ENCODE data around the gene USP6.
A peak's percentile ranks its signal among the peaks of the same experiment; 100 is the strongest.
"Not testable (repeated sequence)": the region's sequence is repeated elsewhere in the genome, so short reads cannot be mapped to it uniquely, and the experiment has no call there.

The USP6 gene

DNA sequence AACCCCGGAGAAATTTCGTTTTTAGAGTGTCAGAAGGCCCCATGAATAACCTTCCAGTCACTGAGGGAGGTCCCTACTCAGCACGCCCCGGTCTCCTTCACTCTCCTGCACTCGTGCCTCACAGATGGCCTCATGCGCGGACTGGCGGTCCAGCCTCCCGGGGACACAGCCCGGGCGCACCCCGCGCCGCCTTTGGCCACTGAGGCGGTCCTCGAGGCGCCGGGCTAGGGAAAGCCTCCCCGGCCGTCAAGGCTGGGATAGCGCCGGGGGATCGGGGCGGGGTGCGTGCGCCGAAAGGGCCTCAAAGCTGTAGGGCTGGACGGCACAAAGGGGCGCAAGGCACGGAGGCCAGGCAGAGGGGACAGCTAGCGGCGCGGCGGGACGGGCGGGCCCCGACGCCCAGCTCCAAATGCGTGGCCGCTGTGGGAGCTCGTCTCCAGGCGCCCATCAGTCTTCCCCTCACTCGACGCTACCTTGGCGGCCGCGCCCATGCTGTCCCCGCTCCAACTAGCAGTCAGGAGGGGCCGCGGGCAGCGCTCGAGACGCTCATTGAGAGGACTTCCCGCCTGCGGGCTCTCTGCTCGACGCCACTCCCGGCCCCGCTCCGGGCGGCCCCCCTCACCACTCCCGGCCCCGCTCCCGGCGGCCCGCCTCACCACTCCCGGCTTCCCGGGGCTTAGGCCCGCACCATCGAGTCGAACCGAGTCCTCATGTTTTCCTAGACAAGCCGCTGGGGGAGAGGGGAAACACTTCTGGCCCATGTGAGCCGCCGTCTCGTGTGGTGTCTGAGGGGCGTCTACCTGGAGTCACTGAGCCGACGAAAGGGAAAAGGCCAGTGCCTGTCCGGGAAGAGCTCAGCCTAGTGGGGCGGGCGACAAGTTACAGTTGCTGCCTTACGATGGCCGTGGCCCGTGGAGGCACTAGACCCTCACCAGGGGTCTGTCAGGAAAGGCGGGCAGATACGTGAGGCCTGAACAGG, at the start of gene USP6:
USP6 (plus strand) TSS at position 360 of the 979 bp plus-strand sequence. CDS start 14,336 bp downstream, outside the sequence.
- DNase-seq: no peak

- DNase-seq: no peak
Measured at GRCh38 chr17:5068236-5068635, 47.6 kb upstream of the USP6 start.

- no peak for DNase-seq
Measured at GRCh38 chr17:5069724-5070123, 46.1 kb upstream of the USP6 start.

GRCh38 chr17:5075472-5075871, 40.4 kb upstream of the USP6 start:
- DNase-seq: not testable (repeated sequence)

DNA sequence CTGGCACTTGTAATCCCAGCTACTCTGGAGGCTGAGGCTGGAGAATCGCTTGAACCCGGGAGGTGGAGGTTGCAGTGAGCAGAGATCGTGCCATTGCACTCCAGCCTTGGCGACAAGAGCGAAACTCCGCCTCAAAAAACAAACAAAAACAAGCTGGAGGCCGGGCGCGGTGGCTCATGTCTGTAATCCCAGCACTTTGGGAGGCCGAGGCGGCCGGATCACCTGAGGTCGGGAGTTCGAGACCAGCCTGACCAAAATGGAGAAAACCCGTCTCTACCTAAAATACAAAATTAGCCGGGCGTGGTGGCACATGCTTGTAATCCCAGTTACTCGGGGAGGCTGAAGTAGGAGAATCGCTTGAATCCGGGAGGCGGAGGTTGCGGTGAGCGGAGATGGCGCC, 38.6 kb upstream of the USP6 start:
- DNase-seq: not testable (repeated sequence)

DNA sequence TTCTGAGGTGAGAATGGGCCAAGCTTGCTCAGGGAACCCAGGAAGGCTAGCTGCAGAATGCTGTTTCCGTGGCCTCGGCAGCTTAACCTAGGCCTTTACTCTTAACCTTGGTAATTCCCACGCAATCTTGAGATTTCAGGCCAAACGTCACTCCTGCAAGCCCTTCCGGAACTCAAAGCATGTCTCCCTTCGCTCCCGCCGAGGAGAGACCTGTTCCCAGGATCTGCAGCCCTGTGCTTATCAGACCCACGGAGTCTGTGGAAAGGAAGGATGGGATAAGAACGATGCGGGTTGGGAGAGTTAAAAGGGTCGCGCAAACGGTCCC, 38.1 kb upstream of the USP6 start:
- DNase-seq: no peak

GRCh38 chr17:5078106-5079028, 37.5 kb upstream of the USP6 start, which contains the start of gene ZFP3:
Gene ZFP3, plus strand, starts transcription at chr17:5078467. Its CDS starts 13,038 bp downstream, at chr17:5091505.
- DNase-seq: peak; percentile 79

DNA sequence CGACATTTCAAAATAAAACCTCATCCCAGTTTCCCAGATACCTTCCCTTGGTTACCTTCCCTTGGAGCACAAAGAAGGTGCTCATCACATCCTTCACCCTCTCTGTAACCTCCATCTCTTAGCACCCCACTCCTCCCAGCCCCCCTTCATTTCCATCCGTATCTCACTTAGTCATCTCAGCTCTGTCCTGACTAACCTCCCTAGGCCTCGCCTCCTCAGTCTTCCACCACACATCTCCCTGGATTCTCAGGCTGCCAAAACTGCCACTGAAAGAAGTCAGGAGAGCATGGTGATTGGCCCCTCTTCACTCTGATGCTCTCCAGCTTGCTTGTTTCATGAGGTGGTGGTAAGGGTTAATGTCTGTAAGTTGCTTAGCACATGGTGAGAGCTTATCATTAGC, 35.2 kb upstream of the USP6 start:
- no peak for DNase-seq

- no peak for DNase-seq
Measured at GRCh38 chr17:5092218-5093010, 23.4 kb upstream of the USP6 start.

- no peak for DNase-seq
Measured at GRCh38 chr17:5096731-5097100, 19.1 kb upstream of the USP6 start.

- DNase-seq: no peak
Measured at GRCh38 chr17:5097101-5097834, 18.6 kb upstream of the USP6 start.

DNA sequence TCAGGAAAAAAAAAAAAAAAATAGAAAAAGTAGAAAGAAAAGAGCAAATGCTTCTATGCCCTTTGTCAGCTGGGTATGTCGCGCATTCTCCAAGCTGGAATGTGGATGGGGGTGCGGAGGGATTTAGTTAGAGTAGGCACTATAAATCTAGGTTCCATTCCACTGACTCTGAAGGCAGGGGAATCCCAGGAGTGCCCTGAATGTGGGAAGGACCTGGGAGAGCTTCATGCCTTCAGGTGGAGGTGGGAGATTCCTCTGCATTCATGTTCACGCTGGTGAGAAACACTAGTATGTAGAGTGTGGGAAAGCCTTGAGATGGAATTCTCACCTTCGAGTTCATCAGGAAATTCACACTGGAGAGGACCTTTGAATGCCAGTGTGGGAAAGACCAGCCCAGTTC, 16.6 kb upstream of the USP6 start:
- DNase-seq: no peak

GRCh38 chr17:5100832-5101231, 15.0 kb upstream of the USP6 start:
- DNase-seq: no peak

DNA sequence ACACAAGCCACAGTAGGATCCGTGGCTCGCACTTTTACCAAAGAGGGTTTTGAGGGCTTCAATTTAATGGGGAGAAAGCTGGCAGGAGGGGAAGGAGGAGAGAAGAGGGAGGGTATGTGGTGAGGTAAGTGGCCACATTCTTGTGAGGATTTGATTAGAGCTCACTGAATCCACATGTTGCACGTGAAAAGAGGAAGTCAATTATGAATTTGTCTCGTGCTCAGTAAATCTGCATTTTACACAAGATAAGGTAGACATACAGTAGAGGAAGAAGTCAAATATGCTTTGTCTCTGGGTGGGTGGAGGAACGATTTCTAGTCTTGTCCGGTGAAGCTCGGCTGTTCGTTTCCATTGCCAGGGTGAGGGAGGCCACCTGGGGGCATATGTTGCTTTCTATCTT, 5.0 kb upstream of the USP6 start:
- peak; percentile 16 for DNase-seq

- peak; percentile 98 for DNase-seq
Measured at GRCh38 chr17:5111402-5112204, 4.2 kb upstream of the USP6 start, which contains the start of gene ZNF232. Gene ZNF232, minus strand, starts transcription at chr17:5111878. Its CDS starts 56 bp downstream, at chr17:5111822.

DNA sequence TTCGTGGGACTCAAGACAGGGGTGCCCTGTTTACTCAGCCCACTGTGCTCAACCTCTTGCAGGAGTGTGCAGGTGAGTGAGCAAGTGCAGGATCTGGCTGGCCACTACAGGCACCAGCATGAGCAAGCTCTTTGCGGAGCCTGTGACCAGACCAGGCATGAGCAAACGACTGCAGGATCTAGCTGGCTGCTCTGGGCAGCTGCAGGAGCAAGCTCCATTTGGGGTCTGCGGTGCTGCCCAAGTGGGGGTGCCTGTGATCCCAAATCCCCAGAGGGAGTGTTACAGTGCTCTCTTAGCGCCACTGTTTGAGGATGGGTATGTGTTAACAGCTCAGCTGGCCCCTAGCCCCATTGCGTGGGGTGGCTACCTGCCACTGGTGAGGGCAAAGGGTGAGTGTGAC, 2.4 kb downstream of the USP6 start:
- no peak for DNase-seq

- DNase-seq: no peak
Measured at GRCh38 chr17:5120036-5120435, 4.2 kb downstream of the USP6 start.

DNA sequence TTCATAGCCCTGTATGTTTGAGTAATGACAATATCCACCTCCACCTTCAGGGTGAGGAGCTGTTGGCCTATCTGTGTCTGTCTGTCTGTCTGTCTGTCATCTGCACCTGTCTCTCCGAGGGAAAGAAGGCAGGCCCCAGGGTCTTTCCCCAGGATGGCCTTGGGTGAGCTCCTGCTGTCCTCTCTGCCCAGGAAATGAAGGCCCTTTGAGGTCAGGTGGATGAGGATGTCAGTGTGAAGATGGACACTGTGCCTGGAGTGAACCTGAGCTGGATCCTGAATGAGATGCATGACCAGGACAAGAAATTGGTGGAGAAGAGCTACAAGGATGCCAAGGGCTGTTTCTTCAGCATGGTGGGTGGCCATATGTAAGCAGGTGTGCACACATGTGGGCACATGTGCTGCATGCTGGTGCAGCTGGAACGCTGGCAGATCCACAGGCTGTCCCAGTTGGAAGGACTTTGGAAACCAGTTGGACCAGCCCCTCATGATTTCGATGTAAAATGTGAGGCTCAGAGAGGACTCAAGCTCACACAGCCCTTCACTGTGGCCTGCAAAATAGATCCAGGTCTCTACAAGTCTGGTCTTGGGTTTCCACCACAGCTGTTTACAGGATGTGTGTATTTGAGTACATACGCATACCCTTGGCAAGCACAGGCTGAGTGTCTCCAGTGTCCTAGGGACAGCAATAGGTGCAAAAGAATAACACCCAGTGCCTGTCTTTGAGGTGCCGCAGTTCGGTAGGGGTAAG, 4.8 kb downstream of the USP6 start:
- DNase-seq: not testable (repeated sequence)

- no peak for DNase-seq
Measured at GRCh38 chr17:5121186-5121841, 5.5 kb downstream of the USP6 start.

DNA sequence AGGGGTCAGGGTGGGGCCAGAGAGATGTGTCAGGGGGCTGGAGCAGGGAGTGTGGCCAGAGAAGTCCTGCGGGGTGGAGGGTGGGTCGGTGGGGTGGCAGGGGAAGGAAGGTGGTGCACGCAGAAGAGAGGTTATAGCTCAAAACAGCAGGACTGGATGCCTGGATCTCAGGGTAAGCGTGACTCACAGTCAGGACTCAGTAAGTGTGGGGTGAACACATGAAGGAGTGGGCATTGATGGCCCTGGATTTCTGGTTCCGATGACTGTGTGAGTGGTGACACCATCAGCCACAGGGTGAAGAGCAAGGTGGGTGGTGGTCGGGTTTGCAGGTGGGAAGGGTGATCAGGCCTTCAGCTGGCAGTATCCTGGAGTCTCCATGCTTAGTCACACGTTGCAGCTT, 6.2 kb downstream of the USP6 start:
- not testable (repeated sequence) for DNase-seq

All from suppressor macrophage treated with lipopolysaccharide for 4 hours (primary cell).